Panc1 (cell line): ENCODE results near the gene SPACA7.

Experiments
- CTCF ChIP-seq: fragments of 450-650 bp; IDR thresholded peaks from 2 replicates; pipeline ENCODE4 v1.5.1; 2017; ENCODE audit warnings: mild to moderate bottlenecking
- SIN3A ChIP-seq: IDR thresholded peaks from 2 replicates; pipeline ENCODE4 v1.6.1; 2012; ENCODE audit warnings: low read depth, mild to moderate bottlenecking, low read length, moderate library complexity, borderline replicate concordance; ENCODE audit not compliant: insufficient read depth

GRCh38 chr13:112329376-112329775, 46.8 kb upstream of the SPACA7 start:
- TF ChIP-seq CTCF (no peak), SIN3A (no peak)
